ENCODE measurements around the gene ELMO2.
"Not testable (repeated sequence)": the region's sequence is repeated elsewhere in the genome, so short reads cannot be mapped to it uniquely, and the experiment has no call there.

The ELMO2 gene

DNA sequence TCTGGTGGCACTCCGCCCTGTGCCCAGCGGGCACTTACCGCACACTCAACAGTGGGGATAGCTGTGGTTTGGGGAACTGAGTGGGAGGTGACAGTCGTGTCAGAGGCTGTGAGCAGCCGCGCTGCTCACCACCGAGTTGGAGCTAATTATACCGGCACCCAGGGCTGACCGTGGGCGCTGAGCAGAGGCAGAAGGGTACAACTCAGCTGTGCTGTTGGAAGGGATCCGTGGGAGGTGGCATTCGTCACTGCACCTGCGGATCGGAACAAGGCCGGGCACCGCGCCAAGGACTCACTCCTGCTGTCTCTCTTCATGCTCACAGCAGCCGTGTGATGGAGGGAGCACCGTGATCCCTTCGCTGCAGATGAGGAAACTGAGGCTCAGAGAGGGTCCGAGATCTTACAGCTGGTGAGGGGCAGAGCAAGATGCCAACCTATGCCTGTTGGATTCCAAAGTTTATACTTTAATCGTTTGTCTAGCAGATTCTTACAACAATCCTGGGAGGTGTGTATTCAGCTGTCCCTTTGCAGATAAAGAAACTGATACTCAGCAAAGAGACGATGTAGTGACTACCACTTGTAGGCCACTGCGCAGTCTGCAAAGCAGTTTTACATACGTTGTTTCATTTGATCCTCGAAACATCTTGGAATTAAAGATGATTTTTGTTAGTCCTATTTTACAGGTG, 713 bp upstream of the ELMO2 start:
- in situ Hi-C loops (cut with MboI; ENCODE audit: low sequenced_read_pairs) = no loop called here

GRCh38 chr20:46402331-46402811, 4.0 kb downstream of the ELMO2 start:
- in situ Hi-C loops (cut with MboI; ENCODE audit: low sequenced_read_pairs) = no loop called here

DNA sequence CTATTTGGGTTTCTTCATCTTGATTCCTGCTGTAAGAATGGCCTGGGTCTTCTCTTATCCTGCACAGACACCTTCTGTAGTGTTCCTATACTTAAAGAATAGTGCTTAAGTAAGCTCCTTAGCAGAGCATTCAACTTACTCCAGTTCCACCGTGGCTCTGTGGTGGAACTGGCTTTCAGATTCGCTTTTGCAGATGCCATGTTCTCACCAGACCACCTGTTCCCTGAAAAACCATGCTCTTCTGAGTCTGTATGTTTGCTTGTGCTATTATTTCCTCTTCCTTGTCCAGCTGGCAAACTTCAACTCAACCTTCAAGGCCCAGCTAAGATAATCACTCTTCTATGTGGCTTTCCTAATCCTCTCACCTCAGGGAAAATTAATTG, 4.9 kb downstream of the ELMO2 start:
- in situ Hi-C loops (cut with MboI; ENCODE audit: low sequenced_read_pairs) = no loop called here

GRCh38 chr20:46400828-46401477, 5.5 kb downstream of the ELMO2 start:
- in situ Hi-C loops (cut with MboI; ENCODE audit: low sequenced_read_pairs) = no loop called here

DNA sequence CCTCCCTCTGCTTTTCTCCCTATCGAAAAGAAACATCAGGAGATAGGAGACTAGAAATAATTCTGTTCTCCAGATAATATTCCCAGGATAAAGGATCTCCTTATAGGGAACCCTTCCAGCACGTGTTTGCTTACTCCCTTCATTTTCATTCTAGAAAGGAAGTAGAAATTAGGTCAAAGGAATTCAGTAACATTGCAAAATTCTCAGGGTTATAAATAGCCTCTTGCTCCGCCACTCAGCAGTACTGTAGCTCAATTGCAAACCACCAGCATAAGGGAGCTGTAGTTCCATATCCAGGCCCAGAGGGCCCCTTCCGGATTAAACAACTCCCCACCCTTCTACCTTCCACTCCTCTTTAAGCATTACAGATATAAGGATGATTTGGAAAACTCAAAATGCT, 6.2 kb downstream of the ELMO2 start:
- in situ Hi-C loops (cut with MboI; ENCODE audit: low sequenced_read_pairs) = no loop called here

DNA sequence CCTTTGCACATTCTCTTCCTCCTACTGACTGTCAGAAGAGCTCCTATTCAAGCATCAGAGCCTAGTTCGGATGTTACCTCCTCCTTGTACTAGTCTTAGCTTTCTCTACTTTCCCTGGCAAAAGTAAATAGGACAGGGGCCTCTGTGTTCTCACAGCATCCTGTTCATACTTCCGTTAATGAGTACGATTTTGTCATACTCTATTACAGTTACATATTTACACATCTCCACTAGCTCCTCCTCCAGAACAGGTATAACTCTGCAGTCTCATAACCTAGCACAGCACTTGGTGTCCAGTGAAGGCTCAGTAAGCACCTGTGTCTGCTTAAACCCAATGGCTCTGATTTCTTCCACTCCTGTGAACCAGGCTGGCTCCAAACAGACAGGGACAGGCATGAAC, 7.0 kb downstream of the ELMO2 start:
- in situ Hi-C loops (cut with MboI; ENCODE audit: low sequenced_read_pairs) = no loop called here

DNA sequence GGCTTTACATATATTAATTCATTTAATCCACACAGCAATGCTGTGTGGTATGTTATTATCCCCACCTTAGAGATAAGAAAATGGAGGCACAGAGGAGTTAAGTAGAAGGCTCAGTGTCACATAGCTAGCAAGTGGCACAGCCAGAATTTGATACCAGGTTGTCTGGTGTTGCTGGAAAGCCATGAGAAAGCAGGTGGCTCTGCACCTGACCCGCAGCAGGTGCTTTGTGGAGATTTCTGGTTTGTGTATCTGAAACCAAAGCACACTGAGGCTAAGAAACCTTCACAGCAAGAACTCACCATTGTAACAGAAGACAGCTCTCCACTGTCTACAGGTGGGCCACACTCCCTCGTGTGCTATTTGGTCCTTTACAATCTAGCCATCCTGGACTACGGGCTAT, 7.5 kb downstream of the ELMO2 start:
- in situ Hi-C loops (cut with MboI; ENCODE audit: low sequenced_read_pairs) = no loop called here

- in situ Hi-C loops (cut with MboI; ENCODE audit: low sequenced_read_pairs) = no loop called here
Measured at GRCh38 chr20:46396052-46396740, 10.2 kb downstream of the ELMO2 start.

GRCh38 chr20:46394872-46395760, 11.3 kb downstream of the ELMO2 start:
- in situ Hi-C loops (cut with MboI; ENCODE audit: low sequenced_read_pairs) = no loop called here

DNA sequence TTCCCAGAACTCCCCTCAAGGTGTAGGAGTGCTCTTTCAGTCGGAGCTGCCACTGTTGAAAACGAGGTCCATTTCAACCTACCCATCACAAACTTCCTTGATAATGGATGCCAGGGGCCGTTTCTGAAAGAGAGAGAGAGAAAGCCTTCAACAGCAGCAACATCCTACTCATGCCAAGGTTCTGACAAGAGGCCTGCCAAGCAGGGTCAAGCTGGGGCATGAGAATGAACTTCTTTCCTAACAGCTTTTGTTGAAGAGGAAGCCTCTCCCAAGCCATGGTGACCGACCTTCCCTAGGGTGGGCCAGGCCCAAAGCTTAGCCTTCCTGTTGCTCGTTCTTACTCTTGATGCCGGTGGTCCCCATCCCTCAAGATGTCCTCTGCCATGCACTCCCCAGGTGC, 12.4 kb downstream of the ELMO2 start:
- in situ Hi-C loops (cut with MboI; ENCODE audit: low sequenced_read_pairs) = no loop called here

DNA sequence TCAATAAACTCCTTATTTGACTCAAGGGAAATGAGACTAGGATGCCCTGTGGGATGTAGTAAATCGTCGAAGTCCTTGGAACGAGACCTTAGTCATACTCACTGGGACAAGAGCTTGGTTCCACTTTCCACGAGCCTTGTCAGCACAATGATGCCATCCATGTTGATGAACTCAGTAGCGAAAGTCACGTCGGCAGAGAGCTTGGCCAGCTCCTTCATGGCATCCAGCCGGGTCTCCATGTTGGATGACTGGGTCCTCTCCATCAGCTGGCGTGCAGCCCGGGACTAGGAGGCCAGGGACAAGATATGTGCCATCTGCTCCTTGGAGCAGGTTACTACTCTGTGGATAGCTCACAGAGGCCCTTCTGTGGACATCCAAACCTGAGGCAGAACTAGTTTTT, 17.5 kb downstream of the ELMO2 start:
- in situ Hi-C loops (cut with MboI; ENCODE audit: low sequenced_read_pairs) = no loop called here

GRCh38 chr20:46388201-46388836, 18.1 kb downstream of the ELMO2 start:
- in situ Hi-C loops (cut with MboI; ENCODE audit: low sequenced_read_pairs) = no loop called here

- in situ Hi-C loops (cut with MboI; ENCODE audit: low sequenced_read_pairs) = not testable (repeated sequence)
Measured at GRCh38 chr20:46387054-46387453, 19.4 kb downstream of the ELMO2 start.

DNA sequence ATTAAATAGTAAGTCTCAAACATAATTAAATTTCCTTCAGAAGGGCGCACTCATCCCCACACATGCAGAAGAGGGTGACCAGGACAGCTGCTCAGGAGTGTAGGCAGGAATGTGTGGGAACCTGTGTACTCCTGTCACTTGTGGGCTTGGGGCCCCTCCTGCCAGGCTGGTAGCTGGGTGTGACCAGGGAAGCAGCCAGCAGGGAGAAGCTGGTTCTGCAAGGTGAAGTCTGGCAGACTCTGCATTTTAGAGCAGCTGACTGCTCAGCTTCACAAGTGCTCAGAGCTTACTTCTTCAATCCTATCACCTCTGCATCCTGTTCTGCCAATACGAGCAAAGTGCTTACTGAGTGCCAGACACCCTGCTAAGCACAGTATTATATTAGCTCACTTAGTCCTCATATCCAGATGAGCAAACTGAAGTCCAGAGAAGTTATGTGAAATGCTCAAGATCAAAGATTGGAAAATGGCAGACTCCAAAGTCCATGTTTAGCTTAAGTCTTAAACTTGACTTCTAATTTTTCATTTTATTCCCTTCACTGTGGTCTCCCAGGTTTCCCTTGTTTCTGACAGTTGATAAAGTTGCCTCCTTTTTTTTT, 27.9 kb downstream of the ELMO2 start:
- in situ Hi-C loops (cut with MboI; ENCODE audit: low sequenced_read_pairs) = no loop called here

GRCh38 chr20:46377518-46377917, 28.9 kb downstream of the ELMO2 start:
- in situ Hi-C loops (cut with MboI; ENCODE audit: low sequenced_read_pairs) = no loop called here

DNA sequence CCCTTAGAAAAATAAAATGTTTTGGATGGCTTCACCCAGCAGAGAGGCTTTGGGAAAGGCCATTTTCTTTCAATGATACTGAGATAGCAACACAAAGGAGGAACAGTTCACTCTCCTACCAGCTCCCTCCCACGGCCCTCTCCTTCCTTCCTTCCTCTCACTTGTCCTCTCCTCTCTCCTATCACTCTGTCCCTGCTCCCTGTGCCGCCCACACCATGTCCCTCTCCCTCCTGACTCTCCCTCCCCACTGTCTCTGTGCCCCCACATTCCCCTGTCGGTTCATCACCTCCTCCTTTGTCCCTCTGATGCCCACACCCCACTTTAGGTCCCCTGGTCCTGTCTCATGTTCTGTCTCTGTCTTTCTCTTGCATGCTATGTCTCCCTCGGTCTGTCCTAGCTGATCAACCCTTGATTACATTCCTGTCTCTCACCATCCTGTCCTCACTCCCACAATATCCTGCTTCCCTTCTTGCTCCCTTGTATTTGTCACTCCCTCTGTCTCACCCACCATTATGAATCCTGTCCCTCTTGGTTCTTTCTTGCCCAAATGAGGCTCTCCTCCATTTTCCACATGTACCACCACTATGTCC, 30.1 kb downstream of the ELMO2 start:
- in situ Hi-C loops (cut with MboI; ENCODE audit: low sequenced_read_pairs) = no loop called here

DNA sequence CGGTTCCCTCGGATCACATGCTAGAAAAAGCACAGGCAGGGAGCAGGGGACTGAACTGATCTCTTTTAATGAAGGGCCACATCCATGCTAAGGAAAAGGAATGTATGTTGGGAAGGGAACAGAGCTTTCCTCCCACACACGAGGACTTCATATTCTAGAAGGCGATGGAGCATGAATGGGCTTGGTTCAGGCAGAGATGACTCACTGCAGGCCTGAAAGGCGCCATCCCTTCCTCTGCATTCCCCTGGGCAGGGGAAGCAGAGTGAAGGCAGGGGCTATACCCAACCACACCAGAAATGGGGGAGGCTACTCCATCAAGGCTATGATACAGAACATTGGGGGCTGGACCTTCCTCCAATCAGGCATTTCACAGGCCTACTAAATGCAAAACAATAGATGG, 30.6 kb downstream of the ELMO2 start:
- in situ Hi-C loops (cut with MboI; ENCODE audit: low sequenced_read_pairs) = no loop called here

DNA sequence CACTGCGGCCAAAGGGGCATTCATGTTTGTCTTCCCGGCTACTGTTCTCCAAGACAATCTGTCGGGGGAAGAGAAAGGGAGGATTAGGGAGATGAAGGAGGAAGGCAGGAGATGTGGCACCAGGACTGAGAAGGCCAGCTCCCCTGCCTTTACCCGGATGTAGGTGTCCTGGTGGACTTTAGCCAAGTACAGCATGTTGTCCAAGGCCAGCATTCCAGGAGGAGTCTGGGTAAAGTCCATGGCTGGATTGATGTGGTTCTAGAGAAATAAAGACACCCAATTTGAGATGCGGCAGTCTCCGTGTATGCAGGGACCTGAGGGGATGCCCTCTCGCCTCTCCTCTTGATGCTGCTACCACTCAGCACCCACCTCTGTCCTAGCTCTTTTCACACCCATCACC, 32.0 kb downstream of the ELMO2 start:
- in situ Hi-C loops (cut with MboI; ENCODE audit: low sequenced_read_pairs) = no loop called here

DNA sequence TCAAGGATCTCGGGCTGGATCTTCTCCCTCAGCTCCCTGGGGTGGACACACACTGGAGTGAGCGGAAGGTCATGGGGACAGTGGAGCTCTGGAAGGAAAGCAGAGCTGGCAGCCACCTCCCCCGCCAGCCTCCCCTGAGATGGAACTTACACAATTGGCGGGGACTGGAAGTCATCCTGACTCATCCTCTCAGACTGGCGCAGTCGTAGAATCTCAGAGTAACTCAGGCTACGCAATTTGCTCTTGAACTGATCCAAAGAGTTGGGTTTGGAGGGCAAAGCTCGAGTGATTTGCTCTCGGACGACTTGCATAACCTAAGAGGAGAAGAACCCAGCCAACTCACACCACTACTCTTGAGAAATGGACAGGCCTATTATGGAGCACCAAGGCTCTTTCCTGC, 34.8 kb downstream of the ELMO2 start:
- in situ Hi-C loops (cut with MboI; ENCODE audit: low sequenced_read_pairs) = no loop called here

GRCh38 chr20:46368902-46369268, 37.5 kb downstream of the ELMO2 start:
- in situ Hi-C loops (cut with MboI; ENCODE audit: low sequenced_read_pairs) = no loop called here

Measured in HL-60/S4 treated with phorbol 12-myristate 13-acetate at 8.2 ng/mL for 4 days and 3 days (cell line).